Upper lobe of left lung (tissue), 6 donors: ENCODE data around the gene CLDN10. TPM values are rescaled to one million over a fixed set of nuclear protein-coding genes. Genes with fewer than 3 reads are reported as not detected.

Source experiments
- ATAC-seq, 2 donors: fragments of 200-7000 bp; cut with Tn5 transposase; one replicate each; pipeline ENCODE4 v1.9.1; 2022; ENCODE audit warnings: mild to moderate bottlenecking in 2 of 2, moderate library complexity in 2 of 2; ENCODE audit not compliant: low FRiP score in 2 of 2
- DNase-seq, 2 donors: peaks; one replicate each; pipeline ENCODE4 v3.0.0-alpha.2; 2019 to 2020
- H3K27ac ChIP-seq, 4 donors: fragments of 200-600 bp; sonication (generic); one replicate each; pipeline ENCODE4 v1.5.1; 2016 to 2019
- H3K27me3 ChIP-seq, 4 donors: fragments of 200-600 bp; sonication (generic); one replicate each; pipeline ENCODE4 v1.5.1; 2017 to 2019
- H3K36me3 ChIP-seq, 4 donors: fragments of 200-600 bp; sonication (generic); one replicate each; pipeline ENCODE4 v1.5.1; 2016 to 2019
- H3K4me1 ChIP-seq, 4 donors: fragments of 200-600 bp; sonication (generic); one replicate each; pipeline ENCODE4 v1.5.1; 2018 to 2019
- H3K4me3 ChIP-seq, 4 donors: fragments of 200-600 bp; sonication (generic); one replicate each; pipeline ENCODE4 v1.5.1; 2017 to 2019; ENCODE audit warnings: mild to moderate bottlenecking in 2 of 4, moderate library complexity in 1 of 4
- H3K9me3 ChIP-seq, 4 donors: fragments of 200-600 bp; sonication (generic); one replicate each; pipeline ENCODE4 v1.5.1; 2018 to 2019
- CTCF ChIP-seq, 6 experiments: fragments of 450-650 bp in 4 of 6; fragments of 200-600 bp in 2 of 6; sonication (generic) in 2 of 6; IDR thresholded peaks; one replicate each; pipeline ENCODE4 v1.5.1; 2016 to 2019; ENCODE audit warnings: antibody characterized with exemption in 6 of 6
- EP300 ChIP-seq, 4 donors: sonication (generic); formaldehyde crosslinking; IDR thresholded peaks; one replicate each; pipeline ENCODE4 v1.5.1; 2017; ENCODE audit warnings: antibody characterized with exemption in 4 of 4, control low read depth in 2 of 4
- POLR2A ChIP-seq, 4 donors: fragments of 450-650 bp; IDR thresholded peaks; one replicate each; pipeline ENCODE4 v1.5.1; 2016 to 2017; ENCODE audit warnings: antibody characterized with exemption in 4 of 4, mild to moderate bottlenecking in 2 of 4
- POLR2AphosphoS5 ChIP-seq, 2 donors: sonication (generic); formaldehyde crosslinking; IDR thresholded peaks; one replicate each; pipeline ENCODE4 v1.5.1; 2017; ENCODE audit warnings: antibody characterized with exemption in 2 of 2
- WGBS, 2 donors: methylation state at CpG; one replicate each; pipeline ENCODE4 v1.1.5; 2017 to 2018; 5-methylcytosine and 5-hydroxymethylcytosine counted together
- total RNA-seq, 6 donors: library from RNA; depleted of rRNA in 4 of 6; stranded (reverse); fragments of >200 nt in 4 of 6; gene quantifications; one replicate each; pipeline versions ENCODE4 v1.1.0 to v1.2.1, GENCODE V29; 2016 to 2021
- donor health status: DM: no; HTN: no; CAD: no; lungs with moderate emphysema.
- donor health status: DM: no; HTN: yes; CAD: no; lungs with severe emphysema.

CLDN10 gene, protein sequence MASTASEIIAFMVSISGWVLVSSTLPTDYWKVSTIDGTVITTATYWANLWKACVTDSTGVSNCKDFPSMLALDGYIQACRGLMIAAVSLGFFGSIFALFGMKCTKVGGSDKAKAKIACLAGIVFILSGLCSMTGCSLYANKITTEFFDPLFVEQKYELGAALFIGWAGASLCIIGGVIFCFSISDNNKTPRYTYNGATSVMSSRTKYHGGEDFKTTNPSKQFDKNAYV
- total RNA-seq, result 1 to 10 TPM in 4 of 6 donors, not detected in 2; 1.6 to 4.5 (median 2.4) TPM

- peak within 1 kb of the TSS in 3 of 4 donors; percentile 8 to 24 (median 16) for H3K4me3 ChIP-seq
- no peaks in the 10 kb centered on the region for H3K36me3 ChIP-seq
- DNase-seq (peak; percentile 22 to 75), ATAC-seq (peak; percentile 41 to 56)
- H3K9me3 ChIP-seq, result no peaks in the 10 kb centered on the region
- TF ChIP-seq POLR2A (IDR thresholded peaks at IDR 0.05), result no peak
- 8 to 24% methylated on average over 3 to 23 of the region's 70 CpGs for WGBS, 2 donors
- H3K27me3 ChIP-seq, result peaks cover 0 to 15% (median 13%) of the 10 kb centered on the region in 4 donors
- no peak within 1 kb of the TSS for H3K27ac ChIP-seq
- peaks cover 10 to 16% (median 12%) of the 10 kb centered on the region in 4 donors for H3K4me1 ChIP-seq
Measured at GRCh38 chr13:95552539-95553441, at the start of gene CLDN10. Gene CLDN10, plus strand, starts transcription at chr13:95552720. Its CDS starts 34 bp downstream, at chr13:95552754.

- DNase-seq, result no peak
- WGBS, 2 donors, result 85% methylated on average over 1 of the region's 1 CpG
- TF ChIP-seq EP300 (IDR thresholded peaks at IDR 0.05) (no peak), POLR2A (IDR thresholded peaks at IDR 0.05) (no peak), CTCF (IDR thresholded peaks at IDR 0.05) (no peak), POLR2AphosphoS5 (IDR thresholded peaks at IDR 0.05) (no peak)
- H3K27ac ChIP-seq, result no peak overlapping the region
- no peaks in the 10 kb centered on the region for H3K4me1 ChIP-seq
- no peaks in the 10 kb centered on the region for H3K27me3 ChIP-seq
- ATAC-seq, result no peak
- H3K36me3 ChIP-seq, result no peaks in the 10 kb centered on the region
- no peak overlapping the region for H3K4me3 ChIP-seq
- H3K9me3 ChIP-seq, result peaks cover 0 to 6% (median 0%) of the 10 kb centered on the region in 4 donors
Measured at GRCh38 chr13:95503662-95504061, 48.9 kb upstream of the CLDN10 start.

GRCh38 chr13:95505265-95505664 is 47.3 kb upstream of the CLDN10 start:
- ATAC-seq (peak; percentile 48 to 70), DNase-seq (peak in 1 of 2 donors; percentile 58)
- H3K4me1 ChIP-seq, result no peaks in the 10 kb centered on the region
- no peaks in the 10 kb centered on the region for H3K36me3 ChIP-seq
- H3K9me3 ChIP-seq, result peaks cover 0 to 6% (median 0%) of the 10 kb centered on the region in 4 donors
- no peak overlapping the region for H3K4me3 ChIP-seq
- H3K27ac ChIP-seq, result no peak overlapping the region
- 48 to 57% methylated on average over 3 of the region's 3 CpGs for WGBS, 2 donors
- no peaks in the 10 kb centered on the region for H3K27me3 ChIP-seq
- TF ChIP-seq EP300 (IDR thresholded peaks at IDR 0.05) (no peak), POLR2AphosphoS5 (IDR thresholded peaks at IDR 0.05) (no peak), CTCF (IDR thresholded peaks at IDR 0.05) (no peak), POLR2A (IDR thresholded peaks at IDR 0.05) (no peak)

GRCh38 chr13:95505986-95506385 is 46.5 kb upstream of the CLDN10 start:
- no peak for DNase-seq
- no peaks in the 10 kb centered on the region for H3K36me3 ChIP-seq
- peaks cover 0 to 6% (median 0%) of the 10 kb centered on the region in 4 donors for H3K9me3 ChIP-seq
- 62 to 80% methylated on average over 1 to 4 of the region's 4 CpGs for WGBS, 2 donors
- no peaks in the 10 kb centered on the region for H3K27me3 ChIP-seq
- no peaks in the 10 kb centered on the region for H3K4me1 ChIP-seq
- no peak overlapping the region for H3K4me3 ChIP-seq
- H3K27ac ChIP-seq, result no peak overlapping the region
- no peak for ATAC-seq
- TF ChIP-seq CTCF (IDR thresholded peaks at IDR 0.05) (no peak), POLR2A (IDR thresholded peaks at IDR 0.05) (no peak), EP300 (IDR thresholded peaks at IDR 0.05) (no peak), POLR2AphosphoS5 (IDR thresholded peaks at IDR 0.05) (no peak)

GRCh38 chr13:95507991-95508390 is 44.5 kb upstream of the CLDN10 start:
- H3K4me1 ChIP-seq, result no peaks in the 10 kb centered on the region
- TF ChIP-seq CTCF (IDR thresholded peaks at IDR 0.05), result no peak
- TF ChIP-seq EP300 (IDR thresholded peaks at IDR 0.05), result no peak
- no peak for TF ChIP-seq POLR2A (IDR thresholded peaks at IDR 0.05)
- no peak for TF ChIP-seq POLR2AphosphoS5 (IDR thresholded peaks at IDR 0.05)
- WGBS, 2 donors, result 100% methylated on average over 1 of the region's 1 CpG
- no peak overlapping the region for H3K4me3 ChIP-seq
- H3K36me3 ChIP-seq, result no peaks in the 10 kb centered on the region
- no peak overlapping the region for H3K27ac ChIP-seq
- no peaks in the 10 kb centered on the region for H3K9me3 ChIP-seq
- ATAC-seq (no peak), DNase-seq (no peak)
- no peaks in the 10 kb centered on the region for H3K27me3 ChIP-seq
